A673 (cell line): ENCODE measurements around the gene SLC25A45. TPM values are rescaled to one million over a fixed set of nuclear protein-coding genes. Genes with fewer than 3 reads are reported as not detected.
A peak's percentile ranks its signal among the peaks of the same experiment; 100 is the strongest.

Source experiments
- BruUV-seq: library from RNA; stranded (reverse); fragments of 400-500 nt; replicated peaks from 2 replicates; lab custom pipeline; 2021; lab: Mats Ljungman, UMichigan
- CTCF ChIA-PET: fragments of 300-600 bp; sonication (Branson Sonifier 250); formaldehyde crosslinking; loops from one replicate; lab custom pipeline; 2022; ENCODE audit warnings: antibody characterized with exemption; lab: Charles Lee
- POLR2A ChIA-PET: fragments of 300-600 bp; sonication (Branson Sonifier 250); formaldehyde crosslinking; loops from one replicate; lab custom pipeline; 2022; ENCODE audit warnings: antibody characterized with exemption; ENCODE audit not compliant: low non-redundant PET; lab: Charles Lee
- DNase-seq: peaks from one replicate; pipeline ENCODE4 v3.0.0-alpha.2; 2015; ENCODE audit warnings: low spot score
- H3K27ac ChIP-seq: fragments of 200-600 bp; sonication (generic); 2 replicates; pipeline ENCODE4 v1.5.1; 2016; ENCODE audit warnings: mixed run types, low read depth, mild to moderate bottlenecking, mixed read lengths, antibody characterized with exemption, low read length; ENCODE audit not compliant: poor library complexity, severe bottlenecking
- H3K27me3 ChIP-seq: fragments of 200-600 bp; sonication (generic); replicated peaks from 2 replicates; pipeline ENCODE4 v1.6.1; 2017; ENCODE audit warnings: mixed run types, low read depth, mild to moderate bottlenecking, mixed read lengths, antibody characterized with exemption, low read length; ENCODE audit not compliant: insufficient read depth, poor library complexity
- H3K36me3 ChIP-seq: fragments of 200-600 bp; sonication (generic); 2 replicates; pipeline ENCODE4 v1.6.1; 2016; ENCODE audit warnings: mixed run types, mild to moderate bottlenecking, mixed read lengths, antibody characterized with exemption, low read length; ENCODE audit not compliant: insufficient read depth, poor library complexity, severe bottlenecking
- H3K4me1 ChIP-seq: fragments of 200-600 bp; sonication (generic); 2 replicates; pipeline ENCODE4 v1.6.1; 2017; ENCODE audit warnings: mixed run types, mild to moderate bottlenecking, mixed read lengths, antibody characterized with exemption, low read length; ENCODE audit not compliant: insufficient read depth, poor library complexity, severe bottlenecking
- H3K4me3 ChIP-seq: fragments of 200-600 bp; sonication (generic); 2 replicates; pipeline ENCODE4 v1.5.1; 2016; ENCODE audit warnings: low read depth, mixed run types, mild to moderate bottlenecking, mixed read lengths, low read length; ENCODE audit not compliant: poor library complexity, severe bottlenecking
- H3K9me3 ChIP-seq: fragments of 200-600 bp; sonication (generic); 2 replicates; pipeline ENCODE4 v1.6.1; 2016; ENCODE audit warnings: mixed run types, low read depth, mild to moderate bottlenecking, mixed read lengths, antibody characterized with exemption, low read length; ENCODE audit not compliant: poor library complexity, severe bottlenecking
- CTCF ChIP-seq: fragments of 300-800, 200-600 bp; sonication (generic); conservative IDR thresholded peaks from 2 replicates; pipeline ENCODE4 v1.5.1; 2017; ENCODE audit warnings: low read depth, mild to moderate bottlenecking, antibody characterized with exemption, low read length, moderate library complexity, mixed read lengths
- EZH2 ChIP-seq: fragments of 200-600 bp; sonication (generic); IDR thresholded peaks from 2 replicates; pipeline ENCODE4 v1.6.1; 2017; ENCODE audit warnings: borderline replicate concordance, low read depth, mild to moderate bottlenecking, mixed read lengths, antibody characterized with exemption, low read length; ENCODE audit not compliant: poor library complexity, severe bottlenecking
- intact Hi-C: fragments of 100-400 bp; cut with micrococcal nuclease; formaldehyde crosslinking; loops from one replicate; pipeline ENCODE4 v1.10.0; 2022; ENCODE audit not compliant: unreplicated experiment
- total RNA-seq: library from RNA; stranded (reverse); gene quantifications from 2 replicates; pipeline ENCODE4 v1.2.3, GENCODE V29; 2021

Gene SLC25A45
- total RNA-seq, 1 experiment from 2014 or later: 5.3 TPM

GRCh38 chr11:65428578-65429067, 46.2 kb upstream of the SLC25A45 start:
- no peak for DNase-seq
- no peak for TF ChIP-seq EZH2
- no peak for TF ChIP-seq CTCF
- H3K4me1 ChIP-seq: peaks cover 66% of the 10 kb centered on the region
- no TSS peak for BruUV-seq
- ChIA-PET CTCF (no interaction called here), POLR2A (interaction anchor here (0.7 kb wide), 1 partner anchor 43 kb away, joined by 3 read pairs; no protein-coding TSS in a partner anchor)
- H3K4me3 ChIP-seq: peak overlapping the region; percentile 66
- no peaks in the 10 kb centered on the region for H3K9me3 ChIP-seq
- intact Hi-C loops: no loop called here
- H3K27me3 ChIP-seq: no peaks in the 10 kb centered on the region
- peaks cover 40% of the 10 kb centered on the region for H3K36me3 ChIP-seq
- H3K27ac ChIP-seq: peak overlapping the region; percentile 100

- Histone ChIP-seq H3K9me3 (no peaks in the 10 kb centered on the region), H3K4me1 (peaks cover 66% of the 10 kb centered on the region), H3K4me3 (peak overlapping the region; percentile 66), H3K36me3 (peaks cover 36% of the 10 kb centered on the region), H3K27me3 (no peaks in the 10 kb centered on the region), H3K27ac (peak overlapping the region; percentile 100)
- CTCF ChIA-PET: interaction anchor here (0.6 kb wide), 1 partner anchor 63 kb away, joined by 5 read pairs; no protein-coding TSS in a partner anchor
- POLR2A ChIA-PET: no interaction called here
- intact Hi-C loops: no loop called here
- no peak for DNase-seq
- no peak for TF ChIP-seq EZH2
- no peak; the same call in 1 of the 2 replicates for TF ChIP-seq CTCF
- BruUV-seq: no TSS peak
These were observed 45.5 kb upstream of the SLC25A45 start for GRCh38 chr11:65427691-65428577.

GRCh38 chr11:65426839-65427690, 44.6 kb upstream of the SLC25A45 start:
- intact Hi-C loops: no loop called here
- Histone ChIP-seq H3K4me1 (peaks cover 71% of the 10 kb centered on the region), H3K4me3 (peak overlapping the region; percentile 66), H3K9me3 (no peaks in the 10 kb centered on the region), H3K36me3 (peaks cover 36% of the 10 kb centered on the region), H3K27me3 (no peaks in the 10 kb centered on the region), H3K27ac (peak overlapping the region; percentile 100)
- ChIA-PET POLR2A (no interaction called here), CTCF (interaction anchor here (1.0 kb wide), 1 partner anchor 78 kb away, joined by 3 read pairs; no protein-coding TSS in a partner anchor)
- BruUV-seq: no TSS peak
- no peak for DNase-seq
- TF ChIP-seq EZH2 (no peak), CTCF (no peak)
